GM19193 (cell line): ENCODE data around the gene RBM6.

Experiments
- POLR2A ChIP-seq: IDR thresholded peaks from 4 replicates; pipeline ENCODE4 v1.6.1; 2011; ENCODE audit not compliant: insufficient read depth, insufficient read length; ENCODE audit errors: extremely low read depth

Gene RBM6

DNA sequence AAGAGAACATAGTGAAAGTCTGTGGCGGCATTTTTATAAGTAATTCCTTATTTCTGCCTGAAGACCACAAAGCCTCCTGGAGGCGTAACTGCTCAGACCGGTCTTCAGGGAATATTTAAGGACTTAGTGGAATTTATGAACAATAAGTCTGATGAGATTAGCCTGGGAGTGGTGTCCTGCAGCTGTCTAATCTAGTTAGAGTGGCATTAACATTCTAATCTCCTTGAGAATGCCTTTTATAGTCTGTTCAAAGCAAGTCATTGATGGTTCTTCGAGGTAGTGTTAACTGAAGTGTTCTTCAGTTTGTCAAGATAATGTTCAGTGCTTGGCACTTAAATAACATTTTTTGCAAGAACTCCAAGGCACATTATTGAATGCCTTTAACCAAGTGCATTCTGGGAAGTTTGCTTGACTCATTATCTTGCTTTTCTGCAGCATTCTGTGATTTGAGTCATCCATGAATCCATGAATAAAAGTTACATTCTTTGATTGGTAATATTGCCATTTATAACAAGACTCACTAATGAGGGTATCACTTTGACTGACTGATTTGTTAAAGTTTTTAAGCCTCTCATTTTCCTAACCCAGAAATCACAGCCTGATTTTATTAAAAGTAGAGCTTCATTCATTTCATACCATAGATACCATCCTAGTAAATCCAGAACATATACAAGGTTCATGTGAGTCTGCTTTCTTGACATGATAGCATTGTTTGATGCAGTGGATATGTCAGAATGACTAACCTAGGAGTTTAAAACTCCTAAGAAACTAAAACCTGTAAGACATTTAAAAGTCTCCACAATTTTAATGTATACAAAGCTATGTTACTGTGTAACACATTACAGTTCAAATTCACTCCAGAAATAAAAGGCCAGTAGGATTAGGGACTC, 161.3 kb downstream of the RBM6 start:
- no peak for TF ChIP-seq POLR2A

- TF ChIP-seq POLR2A: peak; percentile 20
Measured at GRCh38 chr3:50102558-50102957, 162.6 kb downstream of the RBM6 start.

- TF ChIP-seq POLR2A: no peak
Measured at GRCh38 chr3:50111757-50112156, 171.8 kb downstream of the RBM6 start.

- TF ChIP-seq POLR2A: no peak
Measured at GRCh38 chr3:50112462-50112861, 172.5 kb downstream of the RBM6 start.

- TF ChIP-seq POLR2A: no peak
Measured at GRCh38 chr3:50117120-50117519, 177.2 kb downstream of the RBM6 start.

DNA sequence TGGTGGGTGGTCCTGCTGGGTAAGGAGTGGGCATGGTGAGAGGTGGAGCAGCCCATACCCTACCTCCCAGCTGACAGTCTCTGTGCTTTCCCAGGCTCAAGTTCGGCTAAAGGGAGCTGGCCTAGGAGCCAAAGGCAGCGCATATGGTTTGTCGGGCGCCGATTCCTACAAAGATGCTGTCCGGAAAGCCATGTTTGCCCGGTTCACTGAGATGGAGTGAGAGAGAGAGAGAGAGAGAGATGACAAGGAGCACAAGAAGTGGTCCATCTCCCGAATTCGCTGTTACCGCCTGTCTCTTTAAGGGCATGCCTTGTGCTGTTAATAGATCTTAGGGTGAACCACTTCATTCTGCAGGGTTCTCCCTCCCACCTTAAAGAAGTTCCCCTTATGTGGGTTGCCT, 178.3 kb downstream of the RBM6 start:
- TF ChIP-seq POLR2A: no peak

DNA sequence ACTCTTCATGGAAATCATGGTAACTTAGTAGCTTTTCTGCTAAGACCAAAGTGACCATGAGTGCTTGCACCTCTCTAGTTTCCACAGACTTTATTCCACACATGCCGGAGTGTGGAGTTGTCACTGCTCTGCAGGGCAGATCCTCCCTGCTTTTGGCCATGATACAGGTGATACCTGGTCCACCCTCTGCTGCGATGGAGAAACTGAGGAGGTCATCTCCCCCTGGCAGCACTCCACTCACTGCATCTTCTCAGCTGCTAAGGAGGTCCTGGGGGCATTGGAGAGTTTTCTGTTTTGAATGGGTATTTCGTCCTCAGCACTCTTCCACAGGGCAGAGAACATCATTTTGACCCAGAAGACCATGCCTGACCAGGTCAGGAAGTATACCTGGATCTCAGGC, 179.8 kb downstream of the RBM6 start:
- TF ChIP-seq POLR2A: no peak

DNA sequence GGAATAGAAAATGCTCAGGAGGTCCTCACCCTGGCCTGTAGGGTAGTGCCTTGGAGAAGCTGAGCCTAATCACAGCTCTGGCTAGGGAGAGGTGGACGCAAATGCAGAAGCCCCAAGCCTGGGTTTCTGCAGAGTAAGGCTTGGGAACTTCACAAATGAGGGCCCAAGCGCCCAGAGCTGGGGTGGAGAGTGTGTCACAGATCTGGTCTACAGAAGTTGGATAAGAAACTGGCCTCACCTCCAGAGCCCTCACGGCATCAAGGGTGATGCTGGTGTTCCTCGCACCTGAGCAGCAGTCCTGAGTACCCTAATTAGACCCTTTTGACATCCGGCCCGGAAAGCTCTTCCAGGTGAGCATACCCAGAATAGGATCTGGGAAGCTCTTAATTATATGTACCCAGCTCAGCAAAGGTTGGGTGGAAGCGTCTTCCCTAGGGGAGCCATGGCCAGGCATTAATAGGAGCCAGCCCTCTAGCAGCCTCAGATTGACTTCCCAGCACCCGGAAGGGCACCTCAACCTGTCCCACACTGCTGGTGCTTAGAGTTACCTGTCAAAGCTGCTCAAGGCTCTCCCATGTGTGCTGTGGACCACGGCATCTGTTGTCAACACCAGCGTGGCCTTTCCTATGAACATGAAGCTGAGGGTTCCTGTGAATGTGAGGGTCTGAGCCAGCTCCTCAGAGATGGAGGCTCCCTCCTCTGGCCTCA, 180.6 kb downstream of the RBM6 start:
- no peak for TF ChIP-seq POLR2A

- peak; percentile 48 for TF ChIP-seq POLR2A
Measured at GRCh38 chr3:50121072-50122032, 181.4 kb downstream of the RBM6 start.

GRCh38 chr3:50122071-50122470, 182.1 kb downstream of the RBM6 start:
- TF ChIP-seq POLR2A: no peak

- no peak for TF ChIP-seq POLR2A
Measured at GRCh38 chr3:50122661-50123391, 182.9 kb downstream of the RBM6 start.

GRCh38 chr3:50123394-50124051, 183.6 kb downstream of the RBM6 start:
- no peak for TF ChIP-seq POLR2A

DNA sequence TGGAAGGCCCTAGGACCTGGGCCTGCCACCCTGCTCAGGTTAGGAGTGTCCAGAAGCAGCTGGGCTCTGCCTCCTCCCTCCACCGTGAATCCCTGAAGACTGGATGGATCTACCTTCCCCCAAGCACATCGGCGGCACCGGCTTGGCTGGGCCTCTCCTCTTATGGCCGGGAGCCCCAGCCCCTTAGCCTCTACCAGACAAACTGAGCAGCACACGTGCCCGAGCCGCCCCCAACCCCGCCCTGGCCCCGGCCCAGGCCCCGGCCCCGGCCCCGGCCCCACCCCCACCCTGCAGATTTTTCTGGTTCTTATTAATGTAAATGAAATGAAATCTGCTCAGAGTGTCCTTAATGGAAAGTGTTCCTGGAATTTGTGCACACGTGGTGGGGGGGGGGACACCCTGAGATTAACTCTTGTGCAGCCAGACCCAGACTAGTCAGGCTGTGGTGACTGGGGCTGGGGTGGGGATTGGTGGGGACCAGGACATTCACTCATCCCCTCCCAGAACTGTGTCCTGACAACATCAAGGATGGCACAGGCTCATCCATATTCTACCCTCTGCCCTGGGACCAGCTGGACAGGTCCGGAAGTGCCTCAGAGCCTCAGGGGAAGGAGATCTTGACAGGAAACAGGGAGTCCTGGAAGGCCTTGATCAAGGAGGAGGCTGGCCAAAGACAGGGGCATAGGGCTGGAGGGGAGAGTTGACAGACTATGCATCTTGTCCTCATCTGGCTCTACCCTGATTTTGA, 184.3 kb downstream of the RBM6 start:
- TF ChIP-seq POLR2A: no peak
